Activated CD8-positive, alpha-beta memory T cell treated with anti-CD3 and anti-CD28 coated beads, Interleukin-2, amount 50 U/mL, for 1 hour (primary cell): ENCODE results near the gene PDSS2.
"Not testable (repeated sequence)": the region's sequence is repeated elsewhere in the genome, so short reads cannot be mapped to it uniquely, and the experiment has no call there.

Source experiments
- DNase-seq: peaks from one replicate; pipeline ENCODE4 v3.0.0-alpha.2; 2020; ENCODE audit errors: extremely low read depth

Gene PDSS2

DNA sequence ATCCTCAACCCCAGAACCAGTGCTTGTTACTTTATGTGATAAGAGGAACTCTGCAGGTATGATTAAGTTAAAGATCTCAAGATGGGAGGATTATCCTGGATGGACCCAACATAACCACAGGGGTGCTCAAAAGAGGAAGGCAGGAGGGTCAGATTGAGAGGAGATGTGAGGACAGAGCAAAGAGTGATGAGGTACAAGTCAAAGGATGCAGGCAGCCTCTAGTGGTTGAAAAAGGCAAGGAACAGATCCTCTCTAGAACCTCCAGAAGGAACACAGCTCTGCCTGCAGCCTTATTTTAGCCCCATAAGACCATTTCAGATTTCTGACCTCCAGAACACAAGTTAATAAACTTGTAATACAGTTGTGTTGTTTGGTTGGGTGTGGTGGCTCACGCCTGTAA, 41.2 kb downstream of the PDSS2 start:
- DNase-seq = no peak

- DNase-seq = no peak
Measured at GRCh38 chr6:107416145-107416544, 43.2 kb downstream of the PDSS2 start.

GRCh38 chr6:107413966-107414645, 45.3 kb downstream of the PDSS2 start:
- DNase-seq = no peak

DNA sequence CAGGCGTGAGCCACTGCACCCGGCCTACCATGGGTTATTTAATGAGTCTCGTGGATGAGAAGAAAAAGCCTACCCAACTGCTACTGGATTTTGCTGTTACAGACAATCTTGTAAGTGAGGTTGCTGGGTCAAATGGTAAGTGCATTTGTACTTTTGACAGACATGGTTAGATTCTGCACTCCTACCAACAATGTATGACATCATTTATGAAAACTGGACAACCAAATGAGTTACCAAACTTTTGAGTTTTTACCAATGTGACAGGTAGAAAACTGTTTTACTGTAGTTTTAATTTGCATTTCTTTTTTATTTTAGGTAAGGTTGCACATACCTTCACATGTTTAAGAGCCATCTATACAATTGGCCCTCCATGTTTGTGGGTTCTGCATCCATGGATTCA, 48.2 kb downstream of the PDSS2 start:
- DNase-seq = no peak

- no peak for DNase-seq
Measured at GRCh38 chr6:107409942-107410341, 49.4 kb downstream of the PDSS2 start.

DNA sequence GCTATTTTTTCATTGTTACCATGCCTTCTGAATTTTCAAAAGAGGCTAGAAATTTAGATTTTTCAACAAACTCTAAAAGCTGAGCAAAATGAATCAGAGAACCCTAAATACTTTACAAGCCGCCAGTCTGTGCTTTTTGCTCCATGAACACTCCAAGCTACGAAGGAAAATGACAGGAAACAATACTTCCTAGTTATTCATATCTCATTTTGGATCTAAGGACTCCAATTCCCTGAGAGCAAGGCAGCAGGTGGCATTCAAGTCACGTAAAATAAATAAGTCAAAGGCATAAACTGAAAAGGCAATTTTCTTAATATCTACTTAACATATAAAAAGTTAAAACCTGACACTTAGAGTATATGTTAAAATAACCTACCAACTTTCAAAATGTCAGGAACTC, 50.6 kb downstream of the PDSS2 start:
- no peak for DNase-seq

GRCh38 chr6:107405002-107405401, 54.4 kb downstream of the PDSS2 start:
- DNase-seq = no peak

- no peak for DNase-seq
Measured at GRCh38 chr6:107402533-107402932, 56.8 kb downstream of the PDSS2 start.

DNA sequence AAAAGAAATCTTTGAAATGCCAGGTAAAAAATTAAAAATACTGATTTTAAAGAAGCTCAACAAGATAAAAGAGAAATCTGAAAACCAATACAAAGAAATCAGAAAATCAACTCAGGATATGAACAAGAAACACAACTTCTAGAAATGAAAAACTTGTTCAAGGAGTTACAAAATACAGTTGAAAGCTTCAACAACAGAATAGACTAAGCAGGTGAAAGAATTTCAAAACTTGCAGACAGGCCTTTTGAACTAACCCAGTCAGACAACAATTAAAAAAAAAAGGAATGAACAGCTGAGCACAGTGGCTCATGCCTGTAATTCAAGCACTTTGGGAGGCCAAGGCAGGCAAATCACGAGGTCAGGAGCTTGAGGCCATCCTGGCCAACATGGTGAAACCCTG, 57.8 kb downstream of the PDSS2 start:
- no peak for DNase-seq

DNA sequence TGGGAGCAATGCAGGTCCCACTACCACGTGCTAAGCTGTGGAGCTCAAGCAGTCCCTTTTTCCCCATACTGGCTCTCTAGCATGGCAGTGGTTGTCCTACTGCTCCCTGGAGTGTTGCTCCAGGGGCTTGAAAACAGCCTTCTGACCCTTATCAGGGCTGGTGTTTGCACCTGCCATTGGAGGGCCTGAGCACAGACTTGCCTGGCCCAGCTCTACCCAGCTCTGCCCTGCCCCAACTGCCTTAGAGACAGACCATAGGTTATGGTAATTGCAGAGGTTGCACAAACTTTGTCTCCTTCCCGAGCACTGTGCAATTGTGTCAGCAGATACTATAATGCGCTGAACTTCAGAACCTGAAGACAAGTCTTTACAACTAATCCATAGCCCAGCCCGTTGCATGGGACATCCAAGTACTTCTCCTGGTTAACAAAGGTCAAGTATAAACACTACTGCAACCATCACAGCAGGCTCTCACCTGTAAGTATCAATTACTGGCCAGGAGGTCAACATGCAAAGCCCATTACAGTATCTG, 58.7 kb downstream of the PDSS2 start:
- no peak for DNase-seq

- DNase-seq = no peak
Measured at GRCh38 chr6:107399935-107400334, 59.4 kb downstream of the PDSS2 start.

- DNase-seq = no peak
Measured at GRCh38 chr6:107398001-107398400, 61.4 kb downstream of the PDSS2 start.

GRCh38 chr6:107396211-107396610, 63.2 kb downstream of the PDSS2 start:
- DNase-seq = no peak

- no peak for DNase-seq
Measured at GRCh38 chr6:107392069-107392468, 67.3 kb downstream of the PDSS2 start.

GRCh38 chr6:107390685-107391435, 68.5 kb downstream of the PDSS2 start:
- DNase-seq = no peak

DNA sequence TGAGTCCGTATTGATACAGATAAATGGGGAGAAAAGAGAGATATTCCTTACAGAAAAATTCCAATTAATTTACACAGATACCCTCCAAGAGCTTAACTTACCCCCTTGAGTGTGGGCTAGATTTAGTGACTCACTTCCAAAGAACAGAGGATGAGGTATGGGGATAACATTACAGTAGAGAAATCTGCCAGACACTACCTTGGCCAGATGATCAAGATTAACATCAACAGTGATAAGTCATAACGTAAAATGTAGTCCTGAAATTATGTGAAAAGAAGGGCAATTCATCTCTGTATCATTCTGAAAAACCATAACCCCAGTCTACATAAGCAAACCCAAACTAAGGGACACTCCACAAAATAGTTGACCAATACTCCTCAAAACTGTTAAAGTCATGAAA, 69.3 kb downstream of the PDSS2 start:
- DNase-seq = no peak

- DNase-seq = no peak
Measured at GRCh38 chr6:107386904-107387303, 72.5 kb downstream of the PDSS2 start.

DNA sequence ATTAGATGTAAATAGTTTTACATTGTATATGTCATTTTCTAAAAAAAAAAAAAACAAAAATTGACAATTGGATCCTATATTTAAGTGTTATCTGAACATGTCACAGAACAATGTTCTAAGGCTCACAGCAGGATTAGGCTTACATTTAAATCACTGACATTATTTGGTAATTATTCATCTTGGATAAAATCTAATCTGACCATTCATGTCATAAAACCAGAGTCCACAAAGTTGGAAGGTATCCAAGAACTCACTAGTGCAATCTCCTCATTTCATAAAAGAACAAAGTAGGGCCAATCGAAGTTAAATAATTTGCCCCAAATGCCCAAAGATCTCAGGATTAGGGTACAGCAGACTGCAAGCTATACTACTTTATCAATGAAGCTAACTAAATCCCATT, 73.0 kb downstream of the PDSS2 start:
- no peak for DNase-seq

- DNase-seq = no peak
Measured at GRCh38 chr6:107383705-107384104, 75.7 kb downstream of the PDSS2 start.

GRCh38 chr6:107374264-107374663, 85.1 kb downstream of the PDSS2 start:
- DNase-seq = no peak

- no peak for DNase-seq
Measured at GRCh38 chr6:107369493-107369892, 89.9 kb downstream of the PDSS2 start.

- DNase-seq = no peak
Measured at GRCh38 chr6:107368471-107368870, 90.9 kb downstream of the PDSS2 start.

GRCh38 chr6:107364173-107364572, 95.2 kb downstream of the PDSS2 start:
- not testable (repeated sequence) for DNase-seq
